ENCODE results near the gene ALG1L2.
"Not testable (repeated sequence)": the region's sequence is repeated elsewhere in the genome, so short reads cannot be mapped to it uniquely, and the experiment has no call there.

- TF ChIP-seq CTCF (IDR thresholded peaks at IDR 0.05): not testable (repeated sequence)
- peak in 1 of 2 donors; percentile 16 for TF ChIP-seq POLR2AphosphoS5 (IDR thresholded peaks at IDR 0.05; ENCODE audit: insufficient read depth in 1 of 2, low read depth in 1 of 2)
Measured at GRCh38 chr3:130058716-130059115, 22.9 kb upstream of the ALG1L2 start.

Measured in vagina (tissue), 2 donors.